Choroid plexus epithelial cell (primary cell): Measurements from ENCODE around the gene BLNK.

ENCODE experiments used
- DNase-seq: peaks from one replicate; pipeline ENCODE4 v3.0.0-alpha.2; 2010; ENCODE audit warnings: low read depth
- H3K4me3 ChIP-seq: 2 replicates; pipeline ENCODE4 v1.5.1; 2011; ENCODE audit warnings: low read depth, mild to moderate bottlenecking, control low read depth, low read length, moderate library complexity
- TF ChIP-seq, protein P1 (sequence below): conservative IDR thresholded peaks from 2 replicates; pipeline ENCODE4 v1.5.1; 2011; ENCODE audit warnings: low read depth, mild to moderate bottlenecking, control low read depth, inconsistent platforms, low read length, moderate library complexity

The BLNK gene

DNA sequence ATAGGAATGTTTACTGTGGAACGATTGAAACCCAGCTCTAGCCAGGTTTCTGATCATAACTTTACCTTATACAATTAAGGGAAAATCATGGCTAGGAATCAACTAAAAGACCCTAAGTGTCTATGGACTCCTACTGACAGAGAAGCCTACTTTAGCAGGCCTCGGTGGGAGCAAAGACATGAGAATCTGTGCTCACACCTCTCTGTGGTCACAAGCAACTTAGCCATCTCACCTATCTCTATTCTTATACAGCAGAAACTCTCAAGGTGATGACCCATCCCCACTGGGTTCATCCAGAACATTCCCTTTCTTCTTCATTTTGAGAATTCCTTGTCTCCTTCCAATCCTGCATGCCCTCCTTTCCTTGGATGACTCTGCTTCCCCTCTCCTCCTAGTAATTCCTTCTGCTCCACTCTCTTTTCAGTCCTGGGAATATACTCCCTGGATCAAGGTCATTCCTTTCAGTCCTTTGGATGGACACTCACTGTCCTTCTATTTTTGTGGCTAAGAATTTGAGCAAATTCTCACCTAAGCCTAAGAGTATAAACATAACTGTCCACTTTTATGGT is 2.9 kb downstream of the BLNK start:
- no peak for DNase-seq
- H3K4me3 ChIP-seq, result no peak overlapping the region
- TF ChIP-seq, protein P1, sequence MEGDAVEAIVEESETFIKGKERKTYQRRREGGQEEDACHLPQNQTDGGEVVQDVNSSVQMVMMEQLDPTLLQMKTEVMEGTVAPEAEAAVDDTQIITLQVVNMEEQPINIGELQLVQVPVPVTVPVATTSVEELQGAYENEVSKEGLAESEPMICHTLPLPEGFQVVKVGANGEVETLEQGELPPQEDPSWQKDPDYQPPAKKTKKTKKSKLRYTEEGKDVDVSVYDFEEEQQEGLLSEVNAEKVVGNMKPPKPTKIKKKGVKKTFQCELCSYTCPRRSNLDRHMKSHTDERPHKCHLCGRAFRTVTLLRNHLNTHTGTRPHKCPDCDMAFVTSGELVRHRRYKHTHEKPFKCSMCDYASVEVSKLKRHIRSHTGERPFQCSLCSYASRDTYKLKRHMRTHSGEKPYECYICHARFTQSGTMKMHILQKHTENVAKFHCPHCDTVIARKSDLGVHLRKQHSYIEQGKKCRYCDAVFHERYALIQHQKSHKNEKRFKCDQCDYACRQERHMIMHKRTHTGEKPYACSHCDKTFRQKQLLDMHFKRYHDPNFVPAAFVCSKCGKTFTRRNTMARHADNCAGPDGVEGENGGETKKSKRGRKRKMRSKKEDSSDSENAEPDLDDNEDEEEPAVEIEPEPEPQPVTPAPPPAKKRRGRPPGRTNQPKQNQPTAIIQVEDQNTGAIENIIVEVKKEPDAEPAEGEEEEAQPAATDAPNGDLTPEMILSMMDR, result no peak

DNA sequence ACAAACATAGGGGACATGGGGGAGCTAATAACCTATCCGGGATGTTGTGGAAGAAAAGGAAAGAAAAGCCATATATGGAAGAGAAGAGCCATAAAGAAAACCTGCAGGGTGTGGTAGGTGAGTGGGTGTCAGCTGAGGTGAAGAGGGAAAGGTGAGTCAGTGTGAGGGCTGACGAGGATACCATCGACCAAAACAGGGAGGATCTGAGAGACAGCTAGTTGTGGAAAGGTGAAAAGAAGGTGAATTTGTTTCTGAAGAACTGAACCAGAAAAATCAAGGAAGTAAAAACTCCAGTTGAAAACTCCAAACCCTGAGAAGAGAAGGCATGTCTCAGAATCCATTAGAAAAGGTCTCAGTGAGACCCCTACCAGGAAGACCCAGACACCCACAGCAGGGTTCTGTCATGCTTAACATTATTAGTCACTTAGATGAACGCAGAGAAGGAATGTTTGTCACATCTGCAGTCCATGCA is 4.1 kb downstream of the BLNK start:
- DNase-seq, result no peak
- TF ChIP-seq, protein P1, result no peak
- H3K4me3 ChIP-seq, result no peak overlapping the region

DNA sequence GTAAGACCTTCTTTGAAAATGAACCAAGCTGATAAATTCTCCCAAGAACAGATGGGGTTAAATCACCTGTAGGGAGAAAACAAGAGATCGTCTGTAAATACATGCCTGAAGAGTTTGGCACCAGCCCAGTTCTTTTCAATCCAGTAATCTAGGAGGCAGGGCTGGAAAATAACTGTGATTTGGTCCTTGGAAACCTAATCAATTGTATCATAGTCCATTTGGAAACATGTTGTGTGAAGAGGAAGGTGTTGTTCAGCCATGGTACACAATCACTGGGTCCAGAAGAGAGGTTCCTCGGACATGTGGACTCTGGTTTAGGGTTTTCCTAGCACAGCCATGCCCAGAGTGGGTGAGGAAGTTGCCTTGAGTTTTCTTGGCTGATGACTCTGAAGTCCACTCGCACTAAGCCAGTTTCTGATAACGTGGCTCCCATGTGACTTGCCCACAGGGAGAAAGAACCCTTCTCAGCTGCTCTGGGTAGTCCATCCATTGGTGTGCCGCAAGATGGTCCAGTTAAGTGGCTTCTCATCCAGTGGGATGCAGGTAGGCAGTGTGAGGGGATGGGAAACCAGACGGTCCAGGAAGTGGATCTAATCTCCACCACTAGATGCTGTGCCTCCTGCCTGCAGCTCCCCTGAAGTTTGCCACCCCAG is 5.1 kb downstream of the BLNK start:
- H3K4me3 ChIP-seq, result no peak overlapping the region
- TF ChIP-seq, protein P1, result no peak
- DNase-seq, result no peak

DNA sequence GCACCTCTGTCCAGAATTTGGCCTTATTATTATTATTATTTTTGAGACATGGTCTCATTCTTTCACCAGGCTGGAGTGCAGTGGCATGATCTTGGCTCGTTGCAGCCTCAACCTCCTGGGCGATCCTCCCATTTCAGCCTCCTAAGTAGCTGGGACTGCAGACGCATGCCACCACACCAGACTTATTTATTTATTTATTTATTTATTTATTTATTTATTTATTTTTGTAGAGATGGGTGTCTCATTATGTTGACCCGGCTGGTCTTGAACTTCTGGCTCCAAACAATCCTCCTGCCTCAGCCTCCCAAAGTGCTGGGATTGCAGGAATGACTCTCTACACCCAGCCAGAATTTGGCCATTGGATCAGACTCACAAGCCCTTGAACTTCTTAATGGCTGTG is 6.4 kb downstream of the BLNK start:
- H3K4me3 ChIP-seq, result no peak overlapping the region
- TF ChIP-seq, protein P1, result no peak
- DNase-seq, result no peak

DNA sequence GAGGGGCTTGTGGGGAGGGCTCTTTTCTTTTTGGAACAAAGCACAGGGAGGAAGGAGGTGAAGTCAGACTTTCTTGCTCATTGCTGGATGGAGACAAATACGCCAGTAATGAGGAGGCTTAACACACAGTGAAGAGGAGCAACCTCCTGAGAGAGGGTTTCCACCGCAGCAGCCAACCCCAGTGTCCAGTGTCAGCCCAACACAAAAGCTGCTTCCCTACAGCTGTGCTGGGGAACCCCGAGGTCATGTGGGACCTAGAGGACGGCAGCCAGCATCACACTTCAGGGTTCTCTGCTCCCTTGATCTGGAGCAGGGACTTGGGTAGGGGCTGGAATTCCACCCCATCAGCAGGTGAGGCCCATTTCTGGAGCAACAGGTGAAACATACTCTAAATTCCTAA is 7.7 kb downstream of the BLNK start:
- H3K4me3 ChIP-seq, result no peak overlapping the region
- TF ChIP-seq, protein P1, result no peak
- no peak for DNase-seq

DNA sequence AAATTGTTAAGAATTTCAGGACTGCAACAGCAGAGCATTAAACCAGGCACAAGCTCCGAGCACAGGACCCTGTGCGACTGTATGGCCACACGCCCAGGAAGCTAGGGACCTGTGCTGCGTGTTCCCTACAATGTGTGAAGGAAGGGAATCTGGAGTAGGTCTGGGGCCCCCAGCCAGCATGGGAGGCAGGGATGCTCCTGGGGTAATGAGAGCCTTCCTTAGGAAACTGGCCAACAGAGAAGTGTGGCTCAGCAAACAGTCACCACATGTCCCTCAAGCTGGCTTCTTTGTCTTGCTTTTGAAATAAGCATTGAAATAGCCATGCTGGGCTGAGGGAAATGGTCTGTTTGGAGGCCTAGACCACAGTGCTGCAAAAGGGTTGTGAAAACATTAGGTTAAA is 8.2 kb downstream of the BLNK start:
- H3K4me3 ChIP-seq, result no peak overlapping the region
- DNase-seq, result no peak
- TF ChIP-seq, protein P1, result no peak

DNA sequence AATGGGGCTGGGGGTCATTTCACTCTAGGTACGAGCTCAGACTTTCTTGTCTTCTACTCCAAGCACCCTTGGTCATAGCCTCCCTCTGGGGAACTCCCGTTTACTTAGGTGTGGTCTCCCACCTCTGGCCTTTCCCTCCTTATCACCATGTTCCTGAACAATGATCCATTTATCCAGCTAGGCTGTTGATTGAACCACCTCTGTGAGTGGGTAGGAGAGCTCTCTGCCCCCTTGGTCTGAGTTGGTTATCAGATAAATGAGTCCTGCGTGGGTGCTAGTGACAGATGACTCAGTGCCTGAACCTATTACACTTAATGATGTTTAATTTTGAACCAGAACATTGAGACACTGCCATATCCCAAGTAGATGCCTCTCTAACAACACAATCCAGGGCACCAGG is 9.4 kb downstream of the BLNK start:
- H3K4me3 ChIP-seq, result no peak overlapping the region
- TF ChIP-seq, protein P1, result no peak
- DNase-seq, result no peak
